Activated CD8-positive, alpha-beta memory T cell treated with anti-CD3 and anti-CD28 coated beads for 1 hour (primary cell): ENCODE data around the gene TSPYL1.
"Not testable (repeated sequence)": the region's sequence is repeated elsewhere in the genome, so short reads cannot be mapped to it uniquely, and the experiment has no call there.

Experiments used
- DNase-seq, 2 donors: peaks; one replicate each; pipeline ENCODE4 v3.0.0-alpha.2; 2020; ENCODE audit warnings: low read depth in 1 of 2; ENCODE audit errors: extremely low read depth in 1 of 2

Gene TSPYL1

GRCh38 chr6:116298973-116299372 lies 19.2 kb upstream of the TSPYL1 start:
- DNase-seq: no peak

DNA sequence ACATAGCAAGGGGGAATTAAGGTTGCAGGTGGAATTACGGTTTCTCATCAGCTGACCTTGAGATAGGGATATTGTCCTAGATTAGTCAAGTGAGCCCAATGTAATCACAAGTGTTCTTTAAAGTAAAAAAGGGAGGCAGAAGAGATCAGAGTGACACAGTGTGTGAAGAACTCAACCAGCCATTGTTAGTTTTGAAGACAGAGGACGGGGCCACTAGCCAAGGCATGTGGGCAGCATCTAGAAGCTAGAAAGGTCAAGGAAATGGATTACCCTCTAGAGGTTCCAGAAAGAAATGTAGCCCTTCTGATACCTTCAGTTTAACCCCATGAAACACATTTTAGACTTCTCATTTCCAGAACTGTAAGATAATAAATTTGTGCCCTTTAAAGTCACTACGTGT lies 18.5 kb upstream of the TSPYL1 start:
- DNase-seq: no peak

DNA sequence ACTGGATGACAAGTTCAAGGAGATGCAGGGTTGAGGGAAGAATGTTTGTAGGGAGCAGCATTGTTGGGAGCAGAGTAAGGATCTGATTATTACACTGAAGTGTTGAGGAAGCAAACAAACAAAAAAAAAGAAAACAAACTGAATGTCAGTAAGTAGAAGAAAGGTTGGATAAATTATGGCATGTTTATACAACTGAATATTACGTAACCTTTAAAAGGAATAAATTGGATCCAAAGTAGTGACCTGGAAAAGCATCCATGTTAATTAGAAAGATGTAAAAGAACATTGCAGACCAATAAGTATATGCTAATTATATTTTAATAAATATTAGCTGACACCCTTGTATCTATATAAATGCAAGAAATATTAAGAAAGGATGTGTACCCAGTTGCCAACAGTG lies 12.8 kb upstream of the TSPYL1 start:
- DNase-seq: no peak

DNA sequence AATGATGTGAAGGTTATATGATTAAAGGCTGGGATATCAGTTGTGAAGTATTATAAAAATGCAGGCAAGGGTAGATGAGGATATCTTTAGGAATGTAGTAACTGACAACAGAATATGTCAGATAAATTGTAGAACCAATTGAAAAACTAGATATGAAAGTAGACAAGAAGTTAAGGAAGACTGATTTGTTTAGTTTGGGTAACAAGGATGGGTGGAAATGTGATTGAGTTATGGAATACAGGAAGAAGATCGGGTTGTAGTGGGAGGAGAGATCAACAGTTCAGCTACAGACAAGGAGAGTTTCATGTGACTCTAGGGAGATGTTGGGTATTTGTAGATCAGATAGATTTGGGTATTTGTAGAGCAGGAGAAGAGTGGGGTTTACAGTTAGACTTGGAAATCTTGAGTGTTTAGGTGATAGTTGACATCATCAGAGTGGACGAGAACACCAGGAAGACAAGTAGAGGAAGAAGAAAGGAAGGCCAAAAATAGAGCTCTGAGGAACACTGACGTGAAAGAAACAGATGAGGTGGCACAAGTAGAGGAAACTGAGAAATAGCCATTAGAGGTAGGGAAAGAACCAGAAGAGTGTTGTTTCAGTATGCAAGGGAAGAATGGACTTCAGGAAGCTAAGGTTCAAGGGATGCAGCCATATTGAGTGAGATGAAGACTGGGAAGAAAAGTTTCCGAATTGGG lies 12.1 kb upstream of the TSPYL1 start:
- DNase-seq: no peak

DNA sequence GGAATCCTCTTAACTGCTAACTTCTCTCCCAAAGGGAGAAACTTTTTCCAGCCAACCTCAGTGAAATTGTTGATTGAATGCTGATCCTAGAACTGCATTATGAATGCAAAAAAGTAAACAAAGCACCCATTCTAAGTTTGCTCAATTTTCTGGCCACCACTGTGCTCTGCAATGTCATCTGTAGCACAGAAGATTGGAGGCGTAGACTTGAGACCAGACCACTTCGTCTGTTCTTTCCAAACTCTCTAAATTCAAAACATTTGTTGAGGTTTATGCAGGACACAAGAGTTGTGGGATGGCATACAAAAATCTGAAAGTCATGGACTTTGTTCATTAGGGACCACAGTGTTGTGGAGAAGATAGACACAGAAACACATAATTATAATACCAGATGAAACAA lies 11.1 kb upstream of the TSPYL1 start:
- DNase-seq: no peak

GRCh38 chr6:116289876-116290275 lies 10.1 kb upstream of the TSPYL1 start:
- DNase-seq: no peak

GRCh38 chr6:116287689-116288282 lies 8.1 kb upstream of the TSPYL1 start:
- no peak for DNase-seq

DNA sequence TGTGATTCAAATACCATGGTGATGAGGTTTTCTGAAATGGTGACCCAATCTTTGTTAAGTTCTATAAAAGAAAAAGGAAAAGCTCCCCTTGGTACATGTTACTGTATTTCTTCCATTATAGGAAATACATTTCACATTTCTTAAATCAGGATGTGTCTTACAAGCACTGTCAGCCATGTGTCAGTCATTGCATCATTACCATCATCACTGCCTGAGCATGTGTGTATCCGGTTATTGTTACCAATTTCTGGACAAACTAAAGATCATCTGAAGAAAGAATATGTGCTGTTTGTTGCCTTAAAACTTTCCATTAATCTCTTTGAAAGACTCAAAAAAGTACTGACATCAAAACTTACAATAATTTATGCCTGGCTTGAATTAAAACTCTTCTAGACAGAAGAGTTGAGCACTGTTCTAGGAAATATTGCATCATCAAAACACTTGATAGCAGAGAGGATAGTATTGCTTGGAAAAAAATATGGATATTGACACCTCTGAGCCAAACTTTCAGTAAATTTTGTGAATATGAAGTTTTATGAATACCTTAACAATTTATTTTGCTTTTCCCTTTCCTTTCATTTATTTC lies 7.1 kb upstream of the TSPYL1 start:
- no peak for DNase-seq

- DNase-seq: not testable (repeated sequence)
These were observed 5.3 kb upstream of the TSPYL1 start for GRCh38 chr6:116284984-116285383.

GRCh38 chr6:116283191-116283590 lies 3.5 kb upstream of the TSPYL1 start:
- no peak for DNase-seq

- DNase-seq: no peak
These were observed 3.0 kb upstream of the TSPYL1 start for GRCh38 chr6:116282698-116283097.

- DNase-seq: no peak
These were observed 1.2 kb upstream of the TSPYL1 start for GRCh38 chr6:116280933-116281316.

GRCh38 chr6:116280161-116280932 lies 617 bp upstream of the TSPYL1 start:
- no peak for DNase-seq

- DNase-seq: no peak
These were observed 887 bp downstream of the TSPYL1 start for GRCh38 chr6:116278854-116279231.

- no peak for DNase-seq
These were observed 1.3 kb downstream of the TSPYL1 start for GRCh38 chr6:116278481-116278829.

DNA sequence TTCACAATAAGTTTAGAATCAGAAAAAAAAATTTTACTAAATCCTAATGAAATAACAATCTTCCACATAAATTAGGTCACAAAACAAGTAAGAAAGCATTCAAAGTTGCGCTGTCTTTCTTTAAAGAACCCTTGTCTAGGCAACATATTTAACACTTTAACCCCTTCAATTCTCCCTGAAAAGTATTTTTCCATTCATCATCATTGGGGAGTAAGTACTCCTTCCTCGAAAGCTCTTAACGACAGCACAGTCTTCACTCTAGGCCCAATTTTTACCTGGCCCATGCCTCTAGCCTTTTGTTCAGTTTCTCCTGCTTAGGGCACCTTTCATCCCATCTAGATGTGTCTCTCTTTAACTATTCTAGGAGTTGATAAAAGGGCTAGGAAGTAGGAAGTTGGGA lies 2.6 kb downstream of the TSPYL1 start:
- no peak for DNase-seq

DNA sequence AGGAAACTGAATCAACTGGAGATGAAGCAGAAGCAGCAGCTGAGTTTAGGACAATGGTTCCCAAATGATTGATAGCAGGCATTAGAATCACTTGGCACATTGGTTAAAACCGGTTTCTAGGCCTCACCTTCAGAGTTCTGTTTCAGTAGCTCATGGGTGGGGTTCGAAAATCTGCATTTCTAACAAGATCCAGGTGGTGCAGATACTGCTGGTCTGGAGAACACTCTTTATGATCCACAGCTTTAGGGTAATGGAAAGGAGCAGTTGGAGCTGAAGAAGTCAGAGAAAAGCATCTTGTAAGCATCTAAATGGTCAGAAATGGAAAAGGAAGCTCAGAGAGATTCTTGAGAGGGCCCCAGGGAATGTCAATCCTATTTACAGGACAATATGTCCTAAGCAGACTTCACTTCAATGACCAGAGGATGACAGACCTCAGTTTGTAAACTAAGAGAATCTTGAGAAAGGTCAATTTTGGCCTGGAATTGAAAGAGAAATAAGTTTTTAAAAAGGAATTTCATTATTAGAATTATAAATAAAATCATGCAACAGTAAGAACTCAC lies 8.5 kb downstream of the TSPYL1 start:
- DNase-seq: no peak

GRCh38 chr6:116268589-116269293 lies 11.0 kb downstream of the TSPYL1 start:
- no peak for DNase-seq

DNA sequence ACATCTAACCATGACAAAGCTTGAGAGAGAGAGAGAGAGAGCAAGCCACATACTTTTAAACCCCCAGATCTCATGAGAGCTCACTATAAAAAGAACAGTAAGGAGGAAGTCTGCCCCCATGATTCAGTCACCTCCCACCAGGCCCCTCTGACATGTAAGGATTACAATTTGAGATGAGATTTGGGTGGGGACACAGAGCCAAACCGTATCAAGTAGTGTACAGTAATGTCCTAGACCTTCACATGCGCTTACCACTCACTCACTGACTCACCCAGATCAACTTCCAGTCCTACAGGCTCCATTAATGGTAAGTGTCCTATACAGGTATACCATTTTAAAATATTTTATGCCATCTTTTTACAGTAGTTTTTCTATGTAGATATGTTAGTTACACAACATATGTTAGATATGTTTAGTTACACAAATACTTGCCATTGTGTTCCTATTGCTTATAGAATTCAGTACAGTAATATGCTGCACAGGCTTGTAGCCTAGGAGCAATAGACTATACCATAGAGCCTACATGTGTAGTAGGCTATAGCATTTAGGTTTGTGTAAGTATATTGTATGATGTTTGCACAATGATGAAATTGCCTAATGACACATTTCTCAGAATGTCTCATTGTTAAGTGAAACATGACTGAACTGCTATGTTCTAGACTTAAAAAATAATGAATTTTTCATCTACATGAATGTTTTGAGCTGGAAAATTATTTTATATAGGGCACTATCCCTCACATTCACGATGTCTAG lies 11.7 kb downstream of the TSPYL1 start:
- no peak for DNase-seq

- no peak for DNase-seq
These were observed 12.9 kb downstream of the TSPYL1 start for GRCh38 chr6:116266803-116267202.
